ENCODE measurements around the gene CASQ1.

GRCh38 chr1:160200786-160201185 lies 10.4 kb downstream of the CASQ1 start:
- no peak for TF ChIP-seq CTCF (IDR thresholded peaks at IDR 0.05)
- no peak for TF ChIP-seq EP300 (IDR thresholded peaks at IDR 0.05)
- TF ChIP-seq POLR2AphosphoS5 (IDR thresholded peaks at IDR 0.05), result no peak
